Measurements from ENCODE around the gene CATSPERZ.

- TF ChIP-seq SP1 (IDR thresholded peaks at IDR 0.05) (no peak), FOXK2 (IDR thresholded peaks at IDR 0.05) (no peak), FOXM1 (IDR thresholded peaks at IDR 0.05; ENCODE audit: borderline replicate concordance) (no peak), TARDBP (IDR thresholded peaks at IDR 0.05) (no peak), ELF4 (IDR thresholded peaks at IDR 0.05) (no peak), LEF1 (IDR thresholded peaks at IDR 0.05; ENCODE audit: borderline replicate concordance) (no peak), BHLHE40 (IDR thresholded peaks at IDR 0.05; ENCODE audit: borderline replicate concordance) (no peak), HDGF (IDR thresholded peaks at IDR 0.05; ENCODE audit: borderline replicate concordance) (no peak), FOXA1 (IDR thresholded peaks at IDR 0.05) (no peak), SUZ12 (IDR thresholded peaks at IDR 0.05) (no peak), NFRKB (IDR thresholded peaks at IDR 0.05) (no peak), PKNOX1 (IDR thresholded peaks at IDR 0.05) (no peak), ZNF384 (IDR thresholded peaks at IDR 0.05) (no peak)
Observed at GRCh38 chr11:64306563-64306875, 6.4 kb downstream of the CATSPERZ start.

Measured in HEK293T (cell line).